Esophagus mucosa (tissue), 1 donor: ENCODE results near the gene HPSE2. TPM values are rescaled to one million over a fixed set of nuclear protein-coding genes. Genes with fewer than 3 reads are reported as not detected.
"Not testable (repeated sequence)": the region's sequence is repeated elsewhere in the genome, so short reads cannot be mapped to it uniquely, and the experiment has no call there.

Source experiments
- ATAC-seq: fragments of 200-7000 bp; cut with Tn5 transposase; one replicate; pipeline ENCODE4 v1.9.1; 2020
- total RNA-seq: library from RNA; stranded (reverse); gene quantifications from one replicate; pipeline ENCODE4 v1.2.4, GENCODE V29; 2023
- donor health status: DM: yes; HTN: yes; CAD: no.

HPSE2 gene
- total RNA-seq, 1 donor from 2014 or later = 0.20 TPM

GRCh38 chr10:99143651-99144050 is 92.0 kb downstream of the HPSE2 start:
- no peak for ATAC-seq

GRCh38 chr10:99143011-99143410 is 92.6 kb downstream of the HPSE2 start:
- no peak for ATAC-seq

- ATAC-seq = not testable (repeated sequence)
These were observed 102.8 kb downstream of the HPSE2 start for GRCh38 chr10:99132897-99133296.

GRCh38 chr10:99125879-99126278 is 109.8 kb downstream of the HPSE2 start:
- no peak for ATAC-seq

GRCh38 chr10:99124376-99124775 is 111.3 kb downstream of the HPSE2 start:
- ATAC-seq = no peak

DNA sequence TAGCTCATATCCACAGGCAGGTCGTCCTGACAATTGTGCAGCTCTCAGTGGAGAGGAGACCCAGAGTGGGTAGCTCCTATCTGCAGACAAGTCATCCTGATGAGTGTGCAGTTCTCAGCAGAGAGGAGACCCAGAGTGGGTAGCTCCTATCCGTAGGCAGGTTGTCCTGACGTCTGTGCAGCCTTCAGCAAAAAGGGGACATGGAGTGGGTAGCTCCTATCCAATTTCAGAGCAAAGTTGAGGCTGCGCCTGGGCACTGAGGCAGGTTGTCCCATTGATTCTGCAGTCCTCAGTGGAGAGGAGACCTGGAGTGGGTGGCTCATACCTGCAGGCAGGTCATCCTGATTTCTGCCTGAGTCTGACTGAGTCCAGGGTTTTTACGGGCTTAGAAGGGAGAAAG is 111.8 kb downstream of the HPSE2 start:
- ATAC-seq = no peak

- no peak for ATAC-seq
These were observed 112.3 kb downstream of the HPSE2 start for GRCh38 chr10:99123336-99123735.

- ATAC-seq = no peak
These were observed 116.3 kb downstream of the HPSE2 start for GRCh38 chr10:99119258-99119748.

GRCh38 chr10:99115703-99116102 is 119.9 kb downstream of the HPSE2 start:
- ATAC-seq = no peak

DNA sequence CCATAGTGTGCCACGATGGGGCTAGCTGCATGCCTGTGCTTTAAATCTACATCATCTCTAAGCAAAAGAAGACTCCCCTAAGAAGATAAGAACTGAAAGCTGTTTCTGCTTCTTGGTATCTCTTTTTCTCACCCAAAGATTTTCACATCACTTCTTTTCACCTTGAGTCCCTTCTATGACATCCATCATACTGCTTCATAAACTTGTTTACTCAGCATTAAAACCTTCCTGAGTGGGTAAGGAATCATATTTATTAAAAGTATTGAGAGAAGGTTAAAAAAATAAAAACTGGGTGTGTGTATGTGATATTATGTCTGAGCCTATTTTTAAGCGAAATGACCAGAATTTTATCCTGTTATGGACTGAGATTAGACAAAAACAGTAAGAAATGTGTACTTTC is 150.3 kb downstream of the HPSE2 start:
- ATAC-seq = no peak

- no peak for ATAC-seq
These were observed 151.5 kb downstream of the HPSE2 start for GRCh38 chr10:99084161-99084560.

- no peak for ATAC-seq
These were observed 155.2 kb downstream of the HPSE2 start for GRCh38 chr10:99080275-99080945.

DNA sequence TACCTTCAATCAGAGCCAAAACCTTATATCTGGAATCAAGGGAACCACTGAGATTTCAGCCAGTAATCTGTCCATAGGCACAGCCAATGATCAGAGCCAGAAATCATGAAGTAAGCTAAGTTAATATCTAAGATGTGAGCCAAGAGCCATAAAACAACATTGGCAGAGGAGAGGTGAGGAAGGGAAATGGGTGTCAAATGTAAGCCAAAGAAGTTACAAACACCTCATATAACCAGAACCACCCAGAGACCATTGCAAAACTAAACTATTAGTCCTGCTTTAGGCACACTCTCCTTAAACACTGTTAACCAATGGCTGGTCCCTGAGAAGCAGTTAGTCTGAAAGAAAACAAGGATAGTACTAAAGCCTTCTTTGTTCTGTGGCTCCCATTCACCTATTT is 173.1 kb downstream of the HPSE2 start:
- ATAC-seq = no peak

GRCh38 chr10:99058762-99059161 is 176.9 kb downstream of the HPSE2 start:
- no peak for ATAC-seq

GRCh38 chr10:99057936-99058690 is 177.5 kb downstream of the HPSE2 start:
- no peak for ATAC-seq

GRCh38 chr10:99045671-99046070 is 190.0 kb downstream of the HPSE2 start:
- ATAC-seq = no peak

DNA sequence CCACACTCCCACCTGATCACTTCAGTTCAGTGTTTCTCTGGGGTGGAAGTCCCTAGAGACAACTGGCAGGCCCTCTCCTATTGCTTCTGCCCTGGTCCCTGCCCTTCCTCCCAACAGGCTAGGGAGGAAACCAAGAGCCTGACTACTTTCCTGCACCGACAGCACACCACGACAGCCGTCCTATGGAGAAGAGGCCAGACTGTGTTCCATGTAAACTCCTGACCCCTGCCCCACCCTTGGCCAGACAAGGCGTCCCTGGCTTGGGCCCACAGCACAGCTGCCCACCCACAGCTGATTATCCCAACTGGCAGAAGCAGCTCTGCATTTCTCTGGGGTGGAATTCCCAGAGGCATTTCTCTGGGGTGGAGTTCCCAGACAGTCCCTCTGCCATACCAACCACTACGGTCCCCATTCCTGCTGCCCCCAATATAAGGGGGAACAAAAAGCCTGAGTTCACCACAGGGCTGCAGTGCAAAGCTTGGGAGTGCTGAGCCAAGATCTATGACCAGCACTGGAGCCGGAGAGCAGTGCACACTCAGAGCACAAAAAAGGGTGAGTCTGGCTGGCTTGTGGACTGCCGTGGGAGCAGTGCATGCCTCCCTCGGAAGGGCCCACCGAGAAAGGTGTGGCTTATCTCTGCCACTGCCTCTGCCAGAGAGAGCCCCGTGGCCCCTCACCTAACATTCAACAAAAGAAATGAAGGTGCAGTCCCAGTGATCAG is 193.4 kb downstream of the HPSE2 start:
- no peak for ATAC-seq

DNA sequence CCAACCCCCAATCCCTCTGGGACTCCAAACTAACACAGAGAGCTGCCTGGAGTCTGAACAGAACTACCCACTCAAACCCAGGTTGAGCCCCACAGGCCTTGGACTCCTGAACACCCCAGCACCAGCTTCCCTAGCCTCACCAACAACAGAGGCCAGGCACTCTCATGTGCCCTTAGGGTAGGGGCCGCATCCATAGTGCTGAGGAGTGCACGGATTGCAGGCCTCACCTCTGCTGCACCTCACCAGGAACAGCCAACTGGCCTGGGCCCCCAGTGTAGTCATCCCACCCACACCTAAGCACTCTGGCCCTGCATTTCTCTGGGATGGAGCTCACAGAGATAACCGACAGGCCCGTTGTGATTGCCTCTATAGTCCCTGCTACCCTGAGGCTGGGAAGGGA is 194.2 kb downstream of the HPSE2 start:
- ATAC-seq = no peak

- no peak for ATAC-seq
These were observed 221.8 kb downstream of the HPSE2 start for GRCh38 chr10:99013885-99014284.

DNA sequence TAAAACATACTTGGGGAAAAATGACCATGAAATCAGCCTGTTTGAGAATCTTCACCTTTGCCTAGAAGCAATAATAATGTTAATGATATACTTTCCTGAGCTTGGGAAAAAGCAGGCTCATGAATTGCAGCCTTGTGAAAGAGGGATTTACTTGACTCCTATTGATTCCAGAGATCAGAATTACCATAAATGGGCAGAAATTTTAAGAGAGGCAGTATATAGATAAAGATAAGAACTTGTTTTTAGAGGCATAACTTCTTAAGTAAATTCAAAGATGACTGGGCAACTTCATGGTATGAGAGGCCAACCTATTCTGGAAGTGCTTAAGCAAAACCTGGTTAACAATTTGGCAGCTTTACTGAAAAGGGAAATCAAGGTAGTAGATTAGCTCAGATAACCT is 225.4 kb downstream of the HPSE2 start:
- no peak for ATAC-seq

DNA sequence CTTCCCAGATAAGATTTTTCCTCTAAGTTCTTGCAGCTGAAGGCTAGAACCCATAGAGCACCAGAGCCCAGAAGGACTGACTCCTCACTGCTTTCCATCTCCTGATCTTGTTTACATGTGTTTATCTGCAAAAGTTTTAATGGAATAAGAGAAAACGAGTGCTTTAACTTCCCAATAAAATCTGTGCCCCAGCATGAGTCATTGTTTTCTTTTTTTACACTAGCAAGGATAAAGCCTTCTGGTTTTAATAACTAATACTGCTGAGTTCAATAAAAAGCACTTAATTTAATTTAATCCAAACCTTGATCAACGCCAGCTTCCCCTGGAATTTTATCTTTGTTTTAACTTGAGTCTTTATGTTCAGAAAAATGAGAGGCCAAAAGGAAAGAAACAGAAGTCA is 227.6 kb downstream of the HPSE2 start:
- no peak for ATAC-seq

- ATAC-seq = no peak
These were observed 228.2 kb downstream of the HPSE2 start for GRCh38 chr10:99007457-99007856.

- ATAC-seq = no peak
These were observed 230.4 kb downstream of the HPSE2 start for GRCh38 chr10:99005254-99005653.

GRCh38 chr10:99004738-99005137 is 230.9 kb downstream of the HPSE2 start:
- no peak for ATAC-seq
